A549 (cell line): ENCODE measurements around the gene SGCA.

ENCODE experiments used
- CBX2 ChIP-seq: fragments of 200-600 bp; sonication (generic); IDR thresholded peaks from 2 replicates; pipeline ENCODE4 v1.6.1; 2016; ENCODE audit warnings: low read depth, mild to moderate bottlenecking, borderline replicate concordance
- CTCF ChIP-seq: fragments of >200 bp; sonication (Bioruptor Twin); formaldehyde crosslinking; IDR thresholded peaks from 3 replicates; pipeline ENCODE4 v1.5.1; 2016
- MAFK ChIP-seq: fragments of 450-650 bp; IDR thresholded peaks from 2 replicates; pipeline ENCODE4 v1.6.1; 2014; ENCODE audit not compliant: partially characterized antibody
- NFE2L2 ChIP-seq: fragments of 150-350 bp; conservative IDR thresholded peaks from 2 replicates; pipeline ENCODE4 v1.6.1; 2014; ENCODE audit warnings: low read length
- POLR2A ChIP-seq: IDR thresholded peaks from 2 replicates; pipeline ENCODE4 v1.6.1; 2012; ENCODE audit warnings: mild to moderate bottlenecking, low read length
- TF ChIP-seq, protein P1 (sequence below): fragments of 450-650 bp; IDR thresholded peaks from 2 replicates; pipeline ENCODE4 v1.6.1; 2014; ENCODE audit warnings: antibody characterized with exemption

GRCh38 chr17:50117202-50118051 is 48.4 kb upstream of the SGCA start:
- TF ChIP-seq POLR2A: no peak
- TF ChIP-seq CTCF: peak; percentile 53; the same call in 2 of the 3 replicates
- TF ChIP-seq MAFK: no peak
- no peak for TF ChIP-seq NFE2L2
- TF ChIP-seq, protein P1, sequence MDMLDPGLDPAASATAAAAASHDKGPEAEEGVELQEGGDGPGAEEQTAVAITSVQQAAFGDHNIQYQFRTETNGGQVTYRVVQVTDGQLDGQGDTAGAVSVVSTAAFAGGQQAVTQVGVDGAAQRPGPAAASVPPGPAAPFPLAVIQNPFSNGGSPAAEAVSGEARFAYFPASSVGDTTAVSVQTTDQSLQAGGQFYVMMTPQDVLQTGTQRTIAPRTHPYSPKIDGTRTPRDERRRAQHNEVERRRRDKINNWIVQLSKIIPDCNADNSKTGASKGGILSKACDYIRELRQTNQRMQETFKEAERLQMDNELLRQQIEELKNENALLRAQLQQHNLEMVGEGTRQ: no peak
- no peak for TF ChIP-seq CBX2
